A673 (cell line): ENCODE data around the gene SFT2D1. TPM values are rescaled to one million over a fixed set of nuclear protein-coding genes. Genes with fewer than 3 reads are reported as not detected.

Experiments
- BruUV-seq: library from RNA; stranded (reverse); fragments of 400-500 nt; replicated peaks from 2 replicates; lab custom pipeline; 2021; lab: Mats Ljungman, UMichigan
- CTCF ChIA-PET: fragments of 300-600 bp; sonication (Branson Sonifier 250); formaldehyde crosslinking; loops from one replicate; lab custom pipeline; 2022; ENCODE audit warnings: antibody characterized with exemption; lab: Charles Lee
- POLR2A ChIA-PET: fragments of 300-600 bp; sonication (Branson Sonifier 250); formaldehyde crosslinking; loops from one replicate; lab custom pipeline; 2022; ENCODE audit warnings: antibody characterized with exemption; ENCODE audit not compliant: low non-redundant PET; lab: Charles Lee
- DNase-seq: peaks from one replicate; pipeline ENCODE4 v3.0.0-alpha.2; 2015; ENCODE audit warnings: low spot score
- H3K27ac ChIP-seq: fragments of 200-600 bp; sonication (generic); 2 replicates; pipeline ENCODE4 v1.5.1; 2016; ENCODE audit warnings: mixed run types, low read depth, mild to moderate bottlenecking, mixed read lengths, antibody characterized with exemption, low read length; ENCODE audit not compliant: poor library complexity, severe bottlenecking
- H3K27me3 ChIP-seq: fragments of 200-600 bp; sonication (generic); replicated peaks from 2 replicates; pipeline ENCODE4 v1.6.1; 2017; ENCODE audit warnings: mixed run types, low read depth, mild to moderate bottlenecking, mixed read lengths, antibody characterized with exemption, low read length; ENCODE audit not compliant: insufficient read depth, poor library complexity
- H3K36me3 ChIP-seq: fragments of 200-600 bp; sonication (generic); 2 replicates; pipeline ENCODE4 v1.6.1; 2016; ENCODE audit warnings: mixed run types, mild to moderate bottlenecking, mixed read lengths, antibody characterized with exemption, low read length; ENCODE audit not compliant: insufficient read depth, poor library complexity, severe bottlenecking
- H3K4me1 ChIP-seq: fragments of 200-600 bp; sonication (generic); 2 replicates; pipeline ENCODE4 v1.6.1; 2017; ENCODE audit warnings: mixed run types, mild to moderate bottlenecking, mixed read lengths, antibody characterized with exemption, low read length; ENCODE audit not compliant: insufficient read depth, poor library complexity, severe bottlenecking
- H3K4me3 ChIP-seq: fragments of 200-600 bp; sonication (generic); 2 replicates; pipeline ENCODE4 v1.5.1; 2016; ENCODE audit warnings: low read depth, mixed run types, mild to moderate bottlenecking, mixed read lengths, low read length; ENCODE audit not compliant: poor library complexity, severe bottlenecking
- H3K9me3 ChIP-seq: fragments of 200-600 bp; sonication (generic); 2 replicates; pipeline ENCODE4 v1.6.1; 2016; ENCODE audit warnings: mixed run types, low read depth, mild to moderate bottlenecking, mixed read lengths, antibody characterized with exemption, low read length; ENCODE audit not compliant: poor library complexity, severe bottlenecking
- EZH2 ChIP-seq: fragments of 200-600 bp; sonication (generic); IDR thresholded peaks from 2 replicates; pipeline ENCODE4 v1.6.1; 2017; ENCODE audit warnings: borderline replicate concordance, low read depth, mild to moderate bottlenecking, mixed read lengths, antibody characterized with exemption, low read length; ENCODE audit not compliant: poor library complexity, severe bottlenecking
- intact Hi-C: fragments of 100-400 bp; cut with micrococcal nuclease; formaldehyde crosslinking; loops from one replicate; pipeline ENCODE4 v1.10.0; 2022; ENCODE audit not compliant: unreplicated experiment
- total RNA-seq: library from RNA; stranded (reverse); gene quantifications from 2 replicates; pipeline ENCODE4 v1.2.3, GENCODE V29; 2021
- TF ChIP-seq, protein P1 (sequence below): fragments of 300-800, 200-600 bp; sonication (generic); conservative IDR thresholded peaks from 2 replicates; pipeline ENCODE4 v1.5.1; 2017; ENCODE audit warnings: low read depth, mild to moderate bottlenecking, antibody characterized with exemption, low read length, moderate library complexity, mixed read lengths

Gene SFT2D1
- total RNA-seq, 1 experiment from 2014 or later, result 62.0 TPM

DNA sequence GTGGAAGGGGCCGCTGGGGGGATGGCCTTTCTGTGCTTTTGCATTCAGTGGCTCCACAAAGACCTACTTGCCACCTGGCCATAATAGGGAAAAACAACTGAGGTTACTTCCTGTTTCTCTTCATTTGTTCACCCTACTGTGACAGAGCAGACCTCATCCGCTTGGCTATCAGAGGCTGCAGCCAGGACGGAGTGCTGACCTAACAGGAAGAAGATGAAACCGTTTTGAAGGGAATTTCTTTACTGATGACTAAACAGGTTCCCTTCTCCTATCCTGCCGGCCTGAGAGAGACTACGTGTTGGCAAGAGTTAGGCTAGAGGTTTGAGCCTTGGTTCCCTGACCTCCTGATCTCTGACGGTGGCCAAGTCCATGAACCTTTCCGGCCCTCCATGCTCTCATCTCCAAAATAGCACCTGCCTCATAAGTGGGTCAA is 55.5 kb downstream of the SFT2D1 start:
- Histone ChIP-seq H3K27ac (no peak overlapping the region), H3K27me3 (peaks cover 3% of the 10 kb centered on the region), H3K4me1 (no peaks in the 10 kb centered on the region), H3K4me3 (no peak overlapping the region), H3K36me3 (no peaks in the 10 kb centered on the region), H3K9me3 (no peaks in the 10 kb centered on the region)
- TF ChIP-seq, protein P1, sequence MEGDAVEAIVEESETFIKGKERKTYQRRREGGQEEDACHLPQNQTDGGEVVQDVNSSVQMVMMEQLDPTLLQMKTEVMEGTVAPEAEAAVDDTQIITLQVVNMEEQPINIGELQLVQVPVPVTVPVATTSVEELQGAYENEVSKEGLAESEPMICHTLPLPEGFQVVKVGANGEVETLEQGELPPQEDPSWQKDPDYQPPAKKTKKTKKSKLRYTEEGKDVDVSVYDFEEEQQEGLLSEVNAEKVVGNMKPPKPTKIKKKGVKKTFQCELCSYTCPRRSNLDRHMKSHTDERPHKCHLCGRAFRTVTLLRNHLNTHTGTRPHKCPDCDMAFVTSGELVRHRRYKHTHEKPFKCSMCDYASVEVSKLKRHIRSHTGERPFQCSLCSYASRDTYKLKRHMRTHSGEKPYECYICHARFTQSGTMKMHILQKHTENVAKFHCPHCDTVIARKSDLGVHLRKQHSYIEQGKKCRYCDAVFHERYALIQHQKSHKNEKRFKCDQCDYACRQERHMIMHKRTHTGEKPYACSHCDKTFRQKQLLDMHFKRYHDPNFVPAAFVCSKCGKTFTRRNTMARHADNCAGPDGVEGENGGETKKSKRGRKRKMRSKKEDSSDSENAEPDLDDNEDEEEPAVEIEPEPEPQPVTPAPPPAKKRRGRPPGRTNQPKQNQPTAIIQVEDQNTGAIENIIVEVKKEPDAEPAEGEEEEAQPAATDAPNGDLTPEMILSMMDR, result no peak
- no peak for TF ChIP-seq EZH2
- no TSS peak for BruUV-seq
- ChIA-PET POLR2A (no interaction called here), CTCF (no interaction called here)
- DNase-seq, result no peak
- intact Hi-C loops, result no loop called here

DNA sequence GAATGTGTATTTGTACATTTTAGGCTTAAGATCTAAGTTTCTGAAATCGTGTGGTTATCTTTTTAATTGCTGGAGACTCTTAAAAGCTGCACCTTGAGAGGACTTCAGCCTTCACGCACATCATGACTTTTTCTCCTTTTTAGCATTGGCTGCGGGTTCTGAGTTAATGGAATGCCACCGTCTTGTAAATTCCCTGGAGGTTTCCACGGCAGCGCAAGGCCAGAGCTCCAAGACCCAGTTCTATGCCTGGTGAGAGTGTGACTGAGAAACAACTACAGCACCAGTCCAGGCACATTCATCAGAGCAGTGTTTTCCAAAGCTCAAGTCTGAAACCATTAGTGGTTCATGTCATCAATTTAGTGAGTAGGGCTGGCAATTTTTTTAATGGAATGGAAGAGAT is 57.1 kb downstream of the SFT2D1 start:
- no peaks in the 10 kb centered on the region for H3K4me1 ChIP-seq
- peaks cover 3% of the 10 kb centered on the region for H3K27me3 ChIP-seq
- POLR2A ChIA-PET, result no interaction called here
- H3K27ac ChIP-seq, result no peak overlapping the region
- H3K36me3 ChIP-seq, result no peaks in the 10 kb centered on the region
- CTCF ChIA-PET, result interaction anchor here (0.5 to 1.0 kb wide), 3 partner anchors 9 to 761 kb away, joined by 3 to 10 read pairs (median 3); no protein-coding TSS in a partner anchor
- no peak for DNase-seq
- no peak overlapping the region for H3K4me3 ChIP-seq
- intact Hi-C loops, result no loop called here
- no TSS peak for BruUV-seq
- no peaks in the 10 kb centered on the region for H3K9me3 ChIP-seq
- TF ChIP-seq, protein P1, result no peak
- no peak for TF ChIP-seq EZH2

DNA sequence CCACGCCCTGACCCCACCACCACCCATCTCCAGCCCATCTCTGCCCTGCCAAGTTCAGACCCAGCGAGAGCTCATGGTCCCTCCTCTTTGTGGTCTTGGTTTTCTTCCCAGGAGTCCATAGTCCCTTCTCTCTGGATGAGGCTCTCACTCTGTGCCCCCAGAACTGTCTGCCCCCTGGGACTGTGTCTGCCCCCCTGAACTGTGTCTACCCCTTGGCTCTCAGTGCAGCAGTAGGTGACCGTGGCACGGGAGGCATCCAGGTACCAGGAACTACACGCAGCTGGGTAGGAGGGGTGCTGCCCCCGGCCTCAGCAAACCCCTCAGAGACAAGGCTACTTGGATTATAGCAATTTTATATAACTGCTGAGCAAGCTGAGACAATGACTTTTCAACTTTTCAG is 57.7 kb downstream of the SFT2D1 start:
- TF ChIP-seq EZH2, result no peak
- TF ChIP-seq, protein P1, result no peak
- Histone ChIP-seq H3K36me3 (no peaks in the 10 kb centered on the region), H3K27ac (no peak overlapping the region), H3K27me3 (peaks cover 3% of the 10 kb centered on the region), H3K4me1 (no peaks in the 10 kb centered on the region), H3K9me3 (no peaks in the 10 kb centered on the region), H3K4me3 (no peak overlapping the region)
- ChIA-PET CTCF (interaction anchor here (1.0 kb wide), 1 partner anchor 9 kb away, joined by 3 read pairs; no protein-coding TSS in a partner anchor), POLR2A (no interaction called here)
- DNase-seq, result no peak
- intact Hi-C loops, result no loop called here
- no TSS peak for BruUV-seq
